ENCODE results near the gene MIER2.

Gene MIER2

DNA sequence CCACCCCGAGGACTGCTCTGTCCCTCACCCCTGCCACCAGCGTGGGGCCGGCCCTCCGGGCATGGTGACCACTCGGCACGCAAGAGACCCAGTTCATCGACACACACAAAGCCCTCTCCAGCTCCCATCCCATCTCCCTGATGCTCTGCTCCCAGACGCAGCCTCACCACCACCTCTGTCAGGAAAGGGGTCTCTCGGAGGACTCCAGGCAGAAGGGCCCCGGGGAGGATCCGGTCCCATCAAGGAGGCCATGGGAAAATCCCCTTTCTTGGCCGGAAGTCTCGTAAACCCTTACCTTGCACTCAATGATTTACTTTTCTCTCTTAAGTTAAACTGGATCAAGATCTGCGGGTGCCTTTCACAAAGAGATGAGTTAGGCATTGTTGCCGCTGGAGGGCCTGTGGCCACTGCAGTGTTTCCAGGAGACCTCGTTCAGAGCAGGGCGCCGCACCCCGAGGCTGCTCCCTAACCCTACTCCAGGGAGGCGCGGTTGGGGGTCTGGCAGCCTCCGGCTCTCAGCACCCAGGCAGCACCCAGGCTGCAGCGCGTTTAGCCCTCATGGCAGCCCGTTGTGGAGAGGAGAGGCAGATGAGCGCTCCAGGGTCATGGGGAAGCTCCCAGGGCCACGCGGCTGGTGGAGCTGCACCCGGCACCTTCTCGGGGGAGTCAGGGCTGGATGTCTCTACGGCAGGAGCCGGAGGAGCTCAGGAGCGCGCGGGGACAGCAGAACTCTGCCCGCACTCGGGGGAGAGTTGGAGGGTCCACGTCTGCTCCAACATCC is 33.4 kb upstream of the MIER2 start:
- no peak for DNase-seq

DNA sequence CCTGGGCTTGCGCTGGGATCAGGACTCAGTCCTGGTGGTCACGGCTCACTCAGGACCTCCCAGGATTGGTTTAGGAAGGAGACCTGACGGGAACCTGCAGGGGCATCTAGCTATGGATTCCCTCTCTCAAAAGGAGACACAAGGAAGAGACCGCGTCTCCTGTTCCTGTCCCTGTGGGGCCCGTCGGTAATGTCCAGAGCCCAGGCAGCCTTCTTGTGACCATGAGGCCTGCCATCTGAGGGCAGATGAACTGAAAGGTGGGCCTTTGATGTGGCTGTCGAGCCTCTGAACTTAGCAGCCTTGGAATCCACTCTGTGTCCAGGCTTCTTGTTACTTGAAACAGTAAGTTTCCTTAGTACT is 31.5 kb upstream of the MIER2 start:
- no peak for DNase-seq

DNA sequence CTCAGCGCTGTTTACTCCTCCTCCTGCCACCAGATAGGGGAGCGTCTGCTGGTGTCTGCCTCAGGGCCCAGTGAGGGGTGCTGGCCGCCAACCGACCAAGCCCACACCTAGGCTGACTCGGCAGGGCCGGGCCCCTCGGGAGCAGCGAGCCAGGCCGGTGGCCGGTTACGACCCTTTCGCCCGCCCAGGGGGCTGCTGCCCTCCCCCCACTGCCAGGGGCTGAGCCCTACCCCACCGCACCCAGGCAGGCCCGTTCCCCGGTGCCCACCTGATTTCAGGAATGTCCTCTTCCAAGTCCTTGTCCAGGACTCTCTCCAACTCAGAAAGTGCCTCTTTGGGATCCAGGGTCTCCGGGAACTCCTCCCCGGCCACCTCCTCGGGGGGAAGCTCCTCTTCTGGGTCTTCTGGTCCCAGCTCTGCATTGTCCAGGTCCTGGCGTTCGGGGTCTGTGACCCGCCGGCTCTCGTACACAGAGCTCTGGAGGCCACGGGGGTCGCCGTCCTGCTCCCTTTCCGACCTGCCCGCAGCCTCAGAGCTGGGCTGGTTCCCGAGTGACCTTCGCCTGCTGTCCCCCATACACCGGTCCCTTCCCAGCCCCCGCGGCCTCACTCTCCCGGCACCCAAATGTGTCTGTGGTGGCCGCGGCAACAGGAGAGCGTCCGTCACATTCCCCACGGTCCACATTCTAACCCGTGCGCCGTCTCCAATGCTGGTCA is 31.0 kb upstream of the MIER2 start:
- no peak for DNase-seq

DNA sequence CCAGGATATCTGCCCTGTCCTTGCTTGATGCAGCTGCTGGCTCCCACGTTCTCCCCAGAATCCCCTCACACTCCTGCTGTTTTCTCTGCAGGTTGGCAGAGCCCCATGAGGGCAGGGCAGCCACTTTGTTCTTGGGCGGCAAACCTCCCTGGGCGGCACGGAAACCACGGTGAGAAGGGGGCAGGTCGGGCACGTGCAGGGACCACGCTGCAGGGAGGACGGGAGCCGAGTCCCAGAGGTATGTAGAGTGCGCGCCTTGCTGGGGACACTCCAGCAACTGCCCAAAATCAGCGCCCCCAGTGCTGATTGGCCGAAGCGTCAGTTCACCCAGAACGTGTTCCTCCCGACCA is 30.3 kb upstream of the MIER2 start:
- DNase-seq: no peak

DNA sequence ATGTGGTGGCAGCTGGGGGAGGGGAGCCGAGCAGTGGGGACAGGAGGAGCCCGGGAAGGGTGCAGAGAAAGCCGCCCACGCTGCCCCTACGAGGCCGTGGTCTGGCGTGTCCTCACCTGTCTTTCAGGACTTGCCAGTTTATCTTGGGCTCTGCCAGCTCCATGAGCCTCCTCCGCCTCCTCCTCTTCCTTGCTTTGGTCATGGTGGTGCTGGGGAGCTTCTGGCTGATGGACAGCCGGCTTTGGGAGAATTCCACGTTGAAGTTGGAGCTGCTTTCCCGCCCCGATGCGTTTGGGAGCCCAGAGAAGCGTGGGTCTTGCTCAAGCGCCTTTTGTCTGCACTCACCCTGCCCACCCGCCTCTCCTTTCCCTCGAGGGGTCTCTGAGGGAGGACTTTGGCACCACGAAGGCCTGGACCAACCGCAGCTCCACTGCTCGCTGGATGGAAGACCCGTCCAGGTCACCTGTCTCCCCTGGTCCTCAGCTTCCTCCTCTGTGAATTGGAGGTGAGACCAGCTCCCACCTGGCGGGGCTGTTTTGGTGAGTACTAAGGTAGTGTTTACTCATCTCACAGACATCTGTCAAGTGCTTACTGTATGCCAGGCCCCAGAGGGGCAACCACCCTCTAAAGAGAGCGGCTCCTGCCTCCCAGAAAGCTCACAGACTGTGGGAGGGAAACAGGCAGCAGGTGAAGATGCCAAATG is 29.7 kb upstream of the MIER2 start:
- no peak for DNase-seq

DNA sequence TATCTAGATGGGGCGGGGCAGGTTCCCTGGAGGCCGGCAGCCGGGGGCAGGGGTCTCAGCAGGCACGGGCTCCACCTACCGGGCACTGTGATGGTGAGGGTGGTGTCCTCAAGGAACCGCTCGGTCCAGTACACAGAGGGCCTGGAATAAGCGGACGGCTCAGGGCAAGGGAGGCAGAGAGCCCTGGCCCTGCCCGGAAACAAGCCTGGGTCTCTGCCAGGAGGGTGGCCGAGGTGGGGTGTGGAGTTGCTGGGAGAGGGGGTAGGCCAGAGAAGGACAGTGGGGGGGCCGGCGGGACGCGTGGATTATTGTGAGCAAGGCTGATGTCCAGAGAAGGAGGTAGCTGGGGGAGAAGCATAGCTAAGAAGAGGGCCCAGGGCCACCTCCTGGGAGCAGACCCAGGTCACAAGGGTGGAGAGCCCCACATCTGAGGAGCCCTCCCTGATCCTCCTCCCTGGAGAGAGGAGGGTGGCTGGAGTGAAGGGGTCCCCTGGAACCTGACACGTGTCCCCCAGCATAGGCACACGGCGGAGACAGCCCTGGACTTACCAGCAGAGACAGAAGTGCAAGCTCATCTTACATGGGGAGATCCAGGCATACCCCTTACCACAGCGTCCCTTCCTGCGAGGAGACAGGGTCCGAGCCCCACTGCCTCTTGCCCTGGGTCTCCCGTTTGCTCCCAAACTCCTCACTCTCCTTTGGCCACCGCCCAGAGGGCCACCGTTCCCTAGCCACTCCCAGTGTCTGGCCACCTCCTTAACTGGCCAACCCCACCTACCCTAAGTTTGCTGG is 29.0 kb upstream of the MIER2 start:
- DNase-seq: no peak

DNA sequence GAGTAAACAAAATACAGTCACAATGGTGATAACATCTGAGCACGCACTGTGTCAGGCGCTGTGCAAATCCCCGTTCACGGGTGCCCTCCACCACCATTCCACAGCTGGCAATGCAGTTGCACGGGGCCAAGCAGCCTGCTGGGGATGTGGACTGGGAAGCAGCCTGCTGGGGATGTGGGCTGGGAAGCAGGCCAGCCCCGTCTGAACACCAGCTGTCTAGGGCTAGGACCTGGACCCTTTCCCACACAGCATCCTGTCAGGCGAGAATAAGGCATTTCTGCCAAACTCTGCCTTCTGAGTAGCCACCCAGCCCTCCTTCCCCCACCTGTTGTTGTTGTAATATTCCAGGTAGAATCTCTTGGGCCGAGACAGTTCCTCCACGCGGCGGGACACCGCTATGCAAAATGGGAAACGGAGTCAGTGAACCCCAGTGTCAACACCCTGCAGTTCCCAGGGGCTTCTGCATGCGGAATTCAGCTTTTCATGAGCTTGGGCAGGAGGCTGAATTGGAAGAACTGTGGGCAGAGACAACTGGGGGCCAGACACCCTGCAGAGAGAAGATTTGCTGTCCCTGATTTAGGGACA is 27.8 kb upstream of the MIER2 start:
- DNase-seq: no peak

DNA sequence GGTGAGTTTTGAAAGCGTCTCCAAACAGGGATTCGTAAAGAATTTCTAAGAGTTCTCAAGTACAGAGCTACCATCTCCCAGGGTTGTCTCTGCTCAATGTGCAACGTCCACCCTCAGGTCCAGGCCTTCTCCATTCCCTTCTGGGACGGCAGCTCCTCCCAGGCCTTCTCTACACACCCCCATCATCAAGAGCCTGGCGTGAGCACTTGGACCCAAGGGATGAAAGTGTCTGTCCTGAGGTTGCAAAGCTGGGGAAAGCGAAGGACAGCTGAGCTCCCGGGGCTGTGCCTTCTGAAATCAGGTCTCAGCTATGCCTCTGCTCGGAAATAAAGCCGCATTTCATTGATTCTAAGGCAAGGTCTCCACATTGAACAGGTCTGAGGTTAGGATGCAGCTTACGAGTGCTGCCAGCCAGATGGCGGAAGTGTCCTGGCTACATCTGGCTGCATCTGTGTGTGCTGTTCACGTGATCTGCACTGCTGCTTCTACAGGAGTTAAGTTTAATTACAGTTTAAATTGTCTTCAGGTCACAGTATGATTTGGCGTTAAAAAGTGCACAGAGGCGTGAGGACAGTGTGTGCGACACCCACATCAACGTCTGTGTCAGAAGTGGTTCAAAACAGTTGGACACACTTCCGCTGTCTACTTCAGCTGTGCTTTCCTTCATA is 27.0 kb upstream of the MIER2 start:
- DNase-seq: no peak

DNA sequence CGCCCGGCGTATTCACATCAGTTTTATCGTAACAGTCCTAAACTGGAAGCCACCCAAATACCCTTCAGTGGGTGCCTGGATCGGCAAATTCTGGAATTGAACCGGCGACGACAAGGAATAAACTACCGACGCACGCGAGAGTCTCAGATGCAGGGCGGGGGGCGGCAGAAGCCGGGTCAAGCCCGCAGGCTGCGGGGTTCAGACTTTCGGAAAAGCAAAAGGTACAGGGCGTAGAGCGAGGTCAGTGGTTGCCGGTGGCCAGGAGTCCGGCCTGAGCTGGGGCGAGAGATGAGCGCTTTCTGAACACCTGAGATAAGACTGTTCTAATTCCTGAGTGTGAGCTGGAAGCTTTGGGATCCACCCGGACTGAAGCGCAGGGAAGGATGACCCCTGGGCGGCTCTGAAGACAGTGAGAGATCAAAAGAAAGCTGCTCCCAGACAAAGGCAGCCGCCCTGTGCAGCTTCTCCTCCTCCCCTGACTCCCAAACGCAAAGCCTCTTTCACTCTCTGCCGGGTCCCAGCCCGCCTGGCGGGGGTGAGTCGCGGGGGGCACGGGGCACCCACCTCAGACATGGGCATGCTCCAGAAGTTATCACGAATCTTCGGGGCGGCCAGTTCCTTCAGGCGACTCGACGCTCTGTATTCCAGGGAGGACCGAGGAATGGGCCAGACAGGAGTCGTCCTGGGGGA is 26.2 kb upstream of the MIER2 start:
- no peak for DNase-seq

DNA sequence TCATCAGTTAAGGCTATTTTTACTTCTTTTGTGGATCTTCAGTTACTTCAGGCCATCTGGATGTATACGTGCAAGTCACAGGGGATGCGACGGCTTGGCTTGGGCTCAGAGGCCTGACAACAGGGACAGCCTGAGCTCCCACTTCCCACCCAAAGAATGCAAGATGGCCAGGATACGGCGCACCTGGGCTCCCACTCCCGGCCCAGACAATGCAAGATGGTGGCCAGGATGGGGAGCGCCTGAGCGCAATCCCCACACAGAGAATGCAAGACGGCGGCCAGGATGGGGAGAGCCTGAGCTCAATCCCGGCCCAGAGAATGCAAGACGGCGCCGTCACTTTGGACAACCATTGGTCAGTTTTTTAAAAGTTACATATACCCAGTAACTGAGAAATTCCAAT is 25.3 kb upstream of the MIER2 start:
- no peak for DNase-seq

DNA sequence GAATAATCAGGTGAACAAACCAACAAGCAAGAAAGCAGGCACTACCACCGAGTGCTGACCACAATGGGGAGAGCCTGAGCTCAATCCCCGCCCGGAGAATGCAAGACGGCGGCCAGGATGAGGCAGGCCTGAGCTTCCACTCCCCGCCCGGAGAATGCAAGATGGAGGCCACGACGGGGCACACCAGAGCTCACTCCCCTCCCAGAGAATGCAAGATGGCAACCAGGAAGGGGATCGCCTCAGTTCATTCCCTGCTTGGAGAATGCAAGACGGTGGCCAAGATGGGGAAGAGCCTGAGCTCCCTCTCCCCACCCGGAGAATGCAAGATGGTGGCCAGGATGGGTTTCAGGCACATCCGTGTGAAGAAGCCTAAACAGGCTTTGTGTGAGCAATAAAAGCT is 24.7 kb upstream of the MIER2 start:
- DNase-seq: no peak

DNA sequence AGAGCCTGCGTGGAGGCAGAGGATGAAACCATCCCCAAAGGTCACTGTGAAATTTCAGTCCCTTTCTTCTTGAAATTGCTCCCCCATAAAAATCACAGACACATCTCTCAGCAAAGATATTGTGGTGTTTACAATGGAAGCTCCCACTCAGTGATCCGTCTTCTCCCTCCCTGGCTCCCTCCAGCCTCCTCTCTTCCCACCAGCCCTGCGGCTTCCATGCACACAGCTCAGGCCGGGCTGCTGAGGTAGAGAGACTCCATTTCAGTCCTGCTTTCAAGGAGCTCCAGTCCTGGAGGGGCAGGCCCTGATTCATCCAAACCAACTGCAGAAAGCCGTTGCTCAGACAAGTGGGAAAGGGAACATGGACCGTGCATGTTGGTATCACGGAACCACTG is 24.0 kb upstream of the MIER2 start:
- DNase-seq: no peak

DNA sequence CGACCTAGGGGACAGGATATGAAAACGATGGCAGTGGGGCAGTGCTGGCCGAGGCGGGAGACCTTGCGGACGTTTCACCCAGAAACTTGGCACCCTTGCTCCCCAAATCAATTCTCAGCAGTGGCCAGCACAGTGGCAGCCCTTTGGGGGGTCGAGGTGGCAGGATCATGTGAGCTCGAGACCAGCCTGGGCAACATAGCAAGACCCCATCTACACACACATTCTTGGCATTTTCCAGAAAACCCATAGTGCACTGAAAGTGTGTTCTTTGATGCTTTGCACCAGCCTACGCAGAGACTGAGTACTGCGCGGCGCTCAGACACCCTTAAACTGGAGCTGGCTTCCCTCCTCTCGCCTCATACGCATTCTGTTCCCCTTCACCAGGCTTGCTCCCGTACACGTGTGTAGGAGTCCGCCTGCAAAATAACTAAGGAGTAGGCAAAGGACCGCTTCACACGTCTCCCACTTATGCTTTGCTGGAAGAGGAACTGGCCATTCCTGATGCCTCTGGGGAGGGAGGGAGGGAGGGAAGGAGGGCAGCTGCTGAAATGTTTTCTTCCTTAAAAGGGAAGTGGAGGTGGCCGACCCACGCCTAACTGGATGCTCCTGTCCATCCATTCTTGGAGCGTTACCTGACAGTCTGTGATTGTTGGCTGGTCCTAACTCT is 23.5 kb upstream of the MIER2 start:
- no peak for DNase-seq

DNA sequence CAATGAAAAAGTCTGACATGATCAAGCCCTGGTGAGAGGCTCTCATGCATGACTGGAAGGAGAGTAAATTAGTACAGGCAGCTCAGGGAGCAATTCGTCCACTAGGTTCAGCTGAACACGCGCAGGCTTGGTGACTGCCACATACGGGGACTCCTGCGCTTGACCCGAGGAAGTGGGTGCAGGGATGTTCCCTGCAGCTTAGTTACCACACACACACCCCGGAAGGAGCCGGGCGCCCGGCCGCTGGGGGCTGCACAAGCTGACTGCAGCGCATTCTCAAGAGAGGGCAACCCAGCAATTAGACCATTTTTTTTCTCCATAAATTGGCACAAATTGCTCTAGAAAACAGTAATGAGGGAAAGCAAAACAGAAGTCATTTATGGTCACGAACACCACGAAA is 23.0 kb upstream of the MIER2 start:
- no peak for DNase-seq

DNA sequence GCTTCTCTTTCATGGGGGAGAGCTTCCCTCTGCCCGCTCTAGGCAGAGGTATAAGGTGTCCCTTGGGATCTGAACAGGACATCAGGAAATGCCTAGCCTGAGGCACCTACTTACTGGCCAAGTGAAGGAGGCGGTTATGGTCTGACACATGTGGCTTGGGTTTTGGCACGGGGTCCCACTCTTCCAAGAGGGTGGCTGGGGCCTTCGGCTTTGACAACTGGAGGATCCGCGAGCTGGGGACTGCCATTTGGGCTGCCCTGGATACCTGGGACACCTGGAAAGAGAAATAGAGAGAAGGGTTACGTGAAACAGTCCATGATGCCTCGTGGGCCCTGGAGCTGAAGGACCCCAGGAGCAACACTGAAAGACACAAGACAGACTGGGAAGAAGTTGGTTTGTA is 22.4 kb upstream of the MIER2 start:
- no peak for DNase-seq

DNA sequence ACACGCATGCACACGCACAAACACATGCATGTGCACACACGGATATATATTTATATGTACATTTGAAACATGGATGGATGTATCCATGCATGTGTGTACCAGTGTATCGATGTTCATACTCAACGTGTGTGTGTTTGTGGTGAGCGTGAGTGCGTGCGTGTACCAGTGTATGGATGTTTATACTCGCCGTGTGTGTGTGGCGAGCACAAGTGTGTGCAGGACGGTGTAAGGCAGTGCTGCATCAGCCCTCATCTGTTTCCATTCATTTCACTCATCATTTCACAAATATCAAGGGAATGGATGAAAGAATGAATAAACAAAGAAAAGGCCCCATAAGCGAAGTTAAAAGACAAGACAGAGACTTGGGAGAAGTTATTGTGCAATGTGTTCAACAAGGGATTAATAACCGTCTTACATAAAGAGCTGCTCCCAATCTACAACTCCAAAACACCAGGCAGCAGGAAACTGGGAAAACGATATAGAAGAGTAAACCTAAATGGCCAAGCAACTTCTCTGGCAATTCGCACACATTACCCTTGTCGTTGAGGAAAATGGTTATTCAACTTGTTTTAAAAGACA is 21.7 kb upstream of the MIER2 start:
- DNase-seq: no peak

DNA sequence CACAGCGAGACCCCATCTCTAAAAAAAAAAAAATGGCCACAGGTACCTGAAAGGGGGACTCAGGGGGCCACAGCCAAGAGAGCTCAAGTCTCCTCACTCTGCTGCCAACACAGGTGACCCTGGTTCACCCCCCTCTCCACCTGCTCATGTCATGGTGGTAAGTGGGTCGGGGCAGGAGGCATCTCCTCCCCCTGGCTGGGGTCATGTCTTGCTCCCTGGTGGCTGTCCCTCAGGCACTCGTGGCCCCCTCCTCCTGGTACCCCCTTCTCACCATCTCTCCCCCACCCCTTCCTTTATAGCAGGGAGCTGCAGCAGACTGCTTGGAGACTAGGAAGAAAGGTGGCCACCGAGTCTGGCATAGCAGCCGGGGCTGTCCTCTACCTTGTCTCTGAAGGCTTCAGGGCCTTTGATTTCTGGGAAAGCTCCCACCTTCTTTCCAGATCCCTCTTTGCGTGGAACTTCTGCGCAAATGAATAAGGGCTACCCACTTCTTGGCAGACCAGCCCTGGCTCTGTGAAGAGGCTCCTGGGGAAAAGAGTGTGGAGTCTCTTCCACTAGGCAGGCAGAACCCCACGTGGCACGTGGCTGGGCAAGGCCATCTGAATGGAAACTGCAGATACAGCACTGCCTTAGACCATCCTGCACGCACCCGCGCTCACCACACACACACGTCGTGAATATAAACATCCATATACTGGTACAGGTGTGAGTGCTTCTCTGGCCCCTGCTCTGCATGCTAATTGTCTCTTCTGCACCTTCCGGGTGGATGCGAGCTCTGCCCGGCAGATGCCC is 20.1 kb upstream of the MIER2 start:
- no peak for DNase-seq

DNA sequence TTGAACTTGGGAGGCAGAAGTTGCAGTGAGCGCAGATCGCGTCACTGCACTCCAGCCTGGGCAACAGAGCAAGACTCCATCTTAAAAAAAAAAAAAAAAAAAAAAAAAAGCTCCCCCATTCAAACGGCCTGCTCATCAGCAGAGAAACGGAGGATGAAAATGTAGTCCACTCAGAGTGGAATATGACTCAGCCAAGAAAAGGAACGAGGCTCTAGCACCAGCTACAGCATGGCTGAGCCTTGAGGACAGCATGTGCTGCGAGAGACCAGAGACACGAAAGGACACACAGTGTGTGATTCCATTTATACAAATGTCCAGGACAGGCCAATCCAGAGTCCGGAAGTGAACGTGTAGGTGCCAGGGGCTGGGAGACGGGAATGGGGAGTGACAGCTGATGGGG is 18.1 kb upstream of the MIER2 start:
- DNase-seq: no peak

DNA sequence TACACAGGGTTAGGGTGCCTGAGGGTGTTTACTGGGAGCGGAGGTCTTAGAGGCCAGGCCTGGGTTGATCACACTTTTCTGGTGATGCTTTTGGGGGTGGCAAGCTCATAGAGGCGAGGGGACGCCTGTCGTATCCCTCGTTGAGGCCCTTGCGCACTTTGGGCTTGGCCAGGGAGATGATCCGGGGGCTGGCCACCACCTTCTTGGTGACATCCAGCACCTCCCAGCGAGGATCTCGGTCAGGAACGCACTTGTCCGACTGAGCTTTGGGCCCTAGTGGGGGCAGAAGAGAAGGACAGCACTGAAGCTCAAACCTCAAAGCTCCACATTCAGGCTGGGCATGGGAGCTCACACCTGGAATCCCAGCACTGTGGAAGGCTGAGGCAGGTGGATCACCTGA is 17.6 kb upstream of the MIER2 start:
- no peak for DNase-seq

DNA sequence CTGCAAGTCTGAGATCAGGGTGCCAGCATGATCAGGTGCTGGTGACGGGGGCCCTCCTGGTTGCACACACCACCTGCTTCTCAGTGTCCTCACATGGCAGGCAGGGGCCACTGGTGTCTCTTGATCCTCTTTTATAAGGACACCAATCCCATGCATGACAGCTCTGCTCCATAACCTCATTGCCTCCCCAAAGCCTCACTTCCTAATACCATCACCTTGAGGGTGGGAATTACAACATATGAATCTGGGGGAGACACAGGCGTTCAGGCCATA is 15.0 kb upstream of the MIER2 start:
- DNase-seq: no peak

Measured in NCI-H1048 (cell line).